ENCODE measurements around the gene MCM7. TPM values are rescaled to one million over a fixed set of nuclear protein-coding genes. Genes with fewer than 3 reads are reported as not detected.
A peak's percentile ranks its signal among the peaks of the same experiment; 100 is the strongest.

Gene MCM7
- total RNA-seq, 1 donor from 2014 or later: 389 TPM

- H3K27me3 Mint-ChIP-seq (ENCODE audit: low read depth): no peaks in the 10 kb centered on the region
- H3K9me3 Mint-ChIP-seq: no peaks in the 10 kb centered on the region
- H3K27ac Mint-ChIP-seq: peak within 1 kb of the TSS; percentile 89
- intact Hi-C loops (cut with micrococcal nuclease): loop anchor here (1.0 to 5.0 kb wide), 3 partner anchors 31 to 72 kb away; partner anchors contain the start of genes AZGP1 and ZNF3
- peak within 1 kb of the TSS; percentile 84 for H3K4me3 Mint-ChIP-seq (ENCODE audit: low read depth)
- H3K36me3 Mint-ChIP-seq (ENCODE audit: low read depth): no peaks in the 10 kb centered on the region
- DNase-seq (ENCODE audit: low spot score): peak; percentile 74
- H3K4me1 Mint-ChIP-seq (ENCODE audit: low read depth): peaks cover 8% of the 10 kb centered on the region
Measured at GRCh38 chr7:100049441-100050291, 51.5 kb downstream of the MCM7 start, which contains the start of gene ZSCAN21. TSS of gene ZSCAN21 (plus strand) at chr7:100049774. CDS start at chr7:100057007, 7,233 bp downstream.

- H3K4me1 Mint-ChIP-seq (ENCODE audit: low read depth): peaks cover 9% of the 10 kb centered on the region
- no peaks in the 10 kb centered on the region for H3K27me3 Mint-ChIP-seq (ENCODE audit: low read depth)
- H3K27ac Mint-ChIP-seq: peak overlapping the region; percentile 74
- H3K9me3 Mint-ChIP-seq: no peaks in the 10 kb centered on the region
- H3K4me3 Mint-ChIP-seq (ENCODE audit: low read depth): peak overlapping the region; percentile 62
- H3K36me3 Mint-ChIP-seq (ENCODE audit: low read depth): no peaks in the 10 kb centered on the region
- no peak for DNase-seq (ENCODE audit: low spot score)
- intact Hi-C loops (cut with micrococcal nuclease): loop anchor here (1.0 to 2.0 kb wide), 2 partner anchors 32 kb away; partner anchors contain the start of gene ZNF3
Measured at GRCh38 chr7:100048680-100049079, 52.5 kb downstream of the MCM7 start.

- DNase-seq (ENCODE audit: low spot score): no peak
- intact Hi-C loops (cut with micrococcal nuclease): no loop called here
- Mint-ChIP-seq H3K9me3 (no peaks in the 10 kb centered on the region), H3K4me3 (ENCODE audit: low read depth) (no peak overlapping the region), H3K4me1 (ENCODE audit: low read depth) (peaks cover 15% of the 10 kb centered on the region), H3K36me3 (ENCODE audit: low read depth) (peaks cover under 1% of the 10 kb centered on the region), H3K27ac (no peak overlapping the region), H3K27me3 (ENCODE audit: low read depth) (no peaks in the 10 kb centered on the region)
Measured at GRCh38 chr7:100044718-100045117, 56.5 kb downstream of the MCM7 start.

Other genes with a start within 250 kb of the MCM7 start
- gene OR2AE1, start 224.4 kb downstream of the MCM7 start, total RNA-seq: 0.23 and 0.46 TPM in 2 replicates
- 21.8 and 23.2 TPM in 2 replicates for gene TRIM4, start 181.9 kb downstream of the MCM7 start, total RNA-seq
- 0.21 TPM in 1 of 2 replicates, not detected in the other for gene GJC3, start 171.8 kb downstream of the MCM7 start, total RNA-seq
- not detected in 2 replicates for gene AZGP1, start 125.4 kb downstream of the MCM7 start, total RNA-seq
- gene ZKSCAN1, start 85.8 kb downstream of the MCM7 start, total RNA-seq: 59.0 and 63.5 TPM in 2 replicates
- 6.1 and 7.7 TPM in 2 replicates for gene ZSCAN21, start 51.6 kb downstream of the MCM7 start, total RNA-seq
- 23.6 and 25.5 TPM in 2 replicates for gene ZNF3, start 19.7 kb downstream of the MCM7 start, total RNA-seq
- 116 and 119 TPM in 2 replicates for gene COPS6, start 12.4 kb downstream of the MCM7 start, total RNA-seq
- 12.2 and 16.4 TPM in 2 replicates for gene AP4M1, start 246 bp upstream of the MCM7 start, total RNA-seq
- gene TAF6, start 18.0 kb upstream of the MCM7 start, total RNA-seq: 68.1 and 76.9 TPM in 2 replicates
- 17.0 and 19.1 TPM in 2 replicates for gene CNPY4, start 18.2 kb upstream of the MCM7 start, total RNA-seq
- 2.8 and 2.9 TPM in 2 replicates for gene MBLAC1, start 25.6 kb upstream of the MCM7 start, total RNA-seq
- gene LAMTOR4, start 47.5 kb upstream of the MCM7 start, total RNA-seq: 125 and 130 TPM in 2 replicates
- gene TRAPPC14, start 57.3 kb upstream of the MCM7 start, total RNA-seq: 31.2 and 33.2 TPM in 2 replicates
- gene GAL3ST4, start 67.2 kb upstream of the MCM7 start, total RNA-seq: 2.4 and 2.8 TPM in 2 replicates
- 7.0 and 7.8 TPM in 2 replicates for gene GPC2, start 76.0 kb upstream of the MCM7 start, total RNA-seq
- 20.6 and 22.3 TPM in 2 replicates for gene STAG3, start 76.5 kb upstream of the MCM7 start, total RNA-seq
- gene PVRIG, start 118.6 kb upstream of the MCM7 start, total RNA-seq: 18.7 and 21.7 TPM in 2 replicates
- not detected in 2 replicates for gene SPDYE3, start 206.3 kb upstream of the MCM7 start, total RNA-seq

All from activated T-helper 2 cell treated with anti-CD3 and anti-CD28 coated beads, Interferon-gamma antibody, Interleukin-2, Interleukin-4, amounts not matched to agents 10 μg/mL and 5 μg/mL and 100 μg/mL, durations not matched to agents 14 hours and 24 hours and 36 hours (primary cell).